Activated effector memory CD4-positive, alpha-beta T cell treated with anti-CD3 and anti-CD28 coated beads, Interleukin-2, amount 50 U/mL, for 16 hours (primary cell): Measurements from ENCODE around the gene R3HDM2.
"Not testable (repeated sequence)": the region's sequence is repeated elsewhere in the genome, so short reads cannot be mapped to it uniquely, and the experiment has no call there.

Experiments used
- DNase-seq: peaks from one replicate; pipeline ENCODE4 v3.0.0-alpha.2; 2020

Gene R3HDM2

DNA sequence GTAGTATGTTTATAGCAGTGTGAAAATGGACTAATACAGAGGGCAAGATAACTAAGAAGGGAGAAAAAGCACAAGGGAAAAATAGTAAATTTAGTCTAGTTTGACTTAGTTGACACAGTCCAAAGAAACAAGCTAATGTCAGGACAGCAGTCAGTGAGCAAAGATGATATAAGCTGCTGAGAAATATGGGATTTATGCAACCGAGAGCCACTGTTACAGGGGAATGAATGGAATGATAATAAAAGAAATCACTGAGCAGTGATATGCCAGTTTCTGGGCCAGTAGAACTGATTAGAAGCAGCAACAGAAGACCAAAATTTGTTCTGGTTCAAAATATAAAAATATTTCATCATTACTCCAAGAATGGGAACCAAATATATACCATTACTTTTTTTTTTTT lies 60.1 kb downstream of the R3HDM2 start:
- no peak for DNase-seq

DNA sequence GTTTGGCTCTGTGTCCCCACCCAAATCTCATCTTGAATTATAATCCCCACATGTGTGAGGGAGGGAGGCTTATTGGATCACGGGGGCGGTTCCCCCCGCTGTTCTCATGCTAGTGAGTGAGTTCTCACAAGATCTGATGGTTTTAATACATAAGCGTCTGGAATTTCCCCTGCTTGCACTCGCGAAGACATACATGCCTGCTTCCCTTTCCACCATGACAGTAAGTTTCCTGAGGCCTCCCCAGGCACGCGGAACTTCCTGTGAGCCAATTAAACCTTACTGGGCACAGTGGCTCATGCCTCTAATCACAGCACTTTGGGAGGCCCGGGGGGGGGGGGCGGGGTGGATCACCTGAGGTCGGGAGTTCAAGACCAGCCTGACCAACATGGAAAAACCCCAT lies 60.8 kb downstream of the R3HDM2 start:
- no peak for DNase-seq

- no peak for DNase-seq
Observed at GRCh38 chr12:57369202-57369601, 61.6 kb downstream of the R3HDM2 start.

DNA sequence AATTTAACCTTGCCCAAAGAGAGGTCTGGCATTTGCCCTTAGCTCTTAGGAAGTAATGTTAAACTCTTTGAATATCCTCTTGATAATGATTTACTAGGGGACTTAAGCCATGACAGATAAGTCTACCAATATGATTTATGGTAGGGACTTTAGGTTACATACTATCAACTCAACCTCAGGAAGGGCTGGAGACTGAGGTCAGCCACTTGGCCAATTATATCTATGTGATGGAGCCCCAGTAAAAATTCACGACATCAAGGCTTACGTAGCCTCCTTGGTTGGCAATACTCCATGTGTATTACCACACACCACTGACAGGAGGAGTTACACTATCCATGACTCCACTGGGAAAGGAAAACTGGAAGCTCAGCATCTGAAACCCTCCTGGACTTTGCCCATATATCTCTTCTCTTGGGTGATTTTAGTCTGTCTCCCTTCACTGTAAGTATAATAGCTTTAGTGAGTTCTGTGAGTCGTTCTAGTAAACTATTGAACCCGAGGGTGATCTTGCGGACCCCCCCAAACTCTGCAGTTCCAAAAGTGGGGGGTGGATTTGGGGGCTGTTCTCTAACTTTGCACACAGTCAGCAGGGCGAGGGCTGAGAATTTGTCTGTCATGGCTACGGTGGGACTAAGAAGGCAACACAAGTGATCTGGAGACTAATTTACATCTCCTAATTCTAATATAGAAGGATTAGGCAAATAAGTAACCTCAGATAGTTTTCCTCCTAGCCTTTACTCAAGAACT lies 62.3 kb downstream of the R3HDM2 start:
- DNase-seq = no peak

GRCh38 chr12:57367121-57367520 lies 63.7 kb downstream of the R3HDM2 start:
- no peak for DNase-seq

- no peak for DNase-seq
Observed at GRCh38 chr12:57366315-57366714, 64.5 kb downstream of the R3HDM2 start.

DNA sequence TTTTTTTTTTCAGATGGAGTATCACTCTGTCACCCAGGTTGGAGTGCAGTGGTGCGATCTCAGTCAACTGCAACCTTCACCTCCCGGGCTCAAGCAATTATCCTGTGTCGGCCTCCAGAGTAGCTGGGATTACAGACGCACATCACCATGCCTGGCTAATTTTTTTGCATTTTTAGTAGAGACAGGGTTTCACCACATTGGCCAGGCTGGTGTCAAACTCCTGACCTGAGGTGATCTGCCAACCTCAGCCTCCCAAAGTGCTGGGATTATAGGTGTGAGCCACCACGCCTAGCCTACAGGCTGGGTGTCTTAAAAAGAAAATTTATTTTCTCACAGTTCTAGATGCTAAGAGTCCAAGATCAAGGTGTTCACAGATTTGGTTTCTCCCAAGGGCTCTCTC lies 66.7 kb downstream of the R3HDM2 start:
- not testable (repeated sequence) for DNase-seq

DNA sequence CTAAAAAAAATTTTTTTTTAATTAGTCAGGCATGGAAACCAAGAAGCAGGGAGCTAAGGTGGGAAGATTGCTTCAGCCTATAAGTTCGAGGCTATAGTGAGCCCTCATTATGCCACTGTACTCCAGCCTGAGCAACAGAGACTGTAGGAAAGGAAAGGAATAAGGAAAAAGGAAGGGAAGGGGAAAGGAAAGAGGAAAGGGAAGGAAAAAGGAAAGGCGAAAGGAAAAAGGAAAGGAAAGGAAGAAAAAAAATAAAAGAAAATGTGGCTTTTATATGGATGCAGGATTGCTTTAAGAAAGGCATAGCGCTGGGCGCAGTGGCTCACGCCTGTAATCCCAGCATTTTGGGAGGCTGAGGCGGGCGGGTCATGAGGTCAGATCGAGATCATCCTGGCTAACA lies 70.4 kb downstream of the R3HDM2 start:
- DNase-seq = no peak

- no peak for DNase-seq
Observed at GRCh38 chr12:57358646-57359045, 72.2 kb downstream of the R3HDM2 start.

- DNase-seq = no peak
Observed at GRCh38 chr12:57355734-57356133, 75.1 kb downstream of the R3HDM2 start.

DNA sequence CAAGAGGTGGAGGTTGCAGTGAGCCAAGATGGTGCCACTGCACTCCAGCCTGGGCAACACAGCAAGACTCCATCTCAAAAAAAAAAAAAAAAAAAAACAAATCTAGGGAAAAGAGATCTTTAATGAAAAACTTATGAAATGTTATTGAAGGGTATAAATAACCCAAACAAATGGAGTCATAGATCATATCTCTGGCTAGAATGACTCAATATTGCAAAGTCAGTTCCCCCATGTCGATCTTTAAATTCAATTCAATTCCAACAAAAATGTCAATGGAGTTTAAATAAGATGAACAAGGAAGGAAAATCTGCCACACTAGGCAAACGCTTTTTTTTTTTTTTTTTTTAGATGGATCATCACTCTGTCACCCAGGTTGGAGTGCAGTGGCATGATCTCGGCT lies 78.7 kb downstream of the R3HDM2 start:
- DNase-seq = no peak

GRCh38 chr12:57347284-57347683 lies 83.6 kb downstream of the R3HDM2 start:
- no peak for DNase-seq

DNA sequence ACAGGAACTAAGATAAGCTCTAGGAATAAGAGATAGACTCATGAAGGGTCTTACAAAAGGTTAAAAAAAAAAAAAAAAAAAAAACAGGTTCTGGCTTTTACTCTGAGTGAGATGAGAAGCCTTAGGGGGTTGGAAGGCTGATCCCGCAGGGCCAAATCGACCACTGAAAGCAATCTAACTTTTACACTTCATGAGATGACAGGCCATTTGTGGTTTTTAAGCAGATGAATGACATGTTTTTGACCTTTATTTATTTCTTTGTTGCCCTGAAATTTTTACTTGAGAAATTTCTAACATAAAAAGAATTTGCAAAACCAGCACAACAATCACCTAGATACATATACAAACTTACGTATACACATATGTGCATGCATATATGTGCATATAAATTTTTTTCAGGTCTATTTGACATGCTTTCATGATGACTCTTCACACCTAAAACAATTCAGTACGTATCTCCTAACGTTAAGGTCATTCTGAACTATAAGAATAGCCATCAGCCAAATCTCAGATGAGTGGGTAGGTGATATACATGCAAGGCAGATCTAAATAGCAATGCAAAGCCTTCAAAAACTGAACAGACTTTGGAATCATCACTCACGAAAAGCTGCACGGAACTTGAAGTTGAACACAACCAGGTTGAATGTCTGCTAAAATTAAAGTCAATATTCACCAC lies 87.0 kb downstream of the R3HDM2 start:
- no peak for DNase-seq

GRCh38 chr12:57342207-57342691 lies 88.6 kb downstream of the R3HDM2 start:
- DNase-seq = no peak

DNA sequence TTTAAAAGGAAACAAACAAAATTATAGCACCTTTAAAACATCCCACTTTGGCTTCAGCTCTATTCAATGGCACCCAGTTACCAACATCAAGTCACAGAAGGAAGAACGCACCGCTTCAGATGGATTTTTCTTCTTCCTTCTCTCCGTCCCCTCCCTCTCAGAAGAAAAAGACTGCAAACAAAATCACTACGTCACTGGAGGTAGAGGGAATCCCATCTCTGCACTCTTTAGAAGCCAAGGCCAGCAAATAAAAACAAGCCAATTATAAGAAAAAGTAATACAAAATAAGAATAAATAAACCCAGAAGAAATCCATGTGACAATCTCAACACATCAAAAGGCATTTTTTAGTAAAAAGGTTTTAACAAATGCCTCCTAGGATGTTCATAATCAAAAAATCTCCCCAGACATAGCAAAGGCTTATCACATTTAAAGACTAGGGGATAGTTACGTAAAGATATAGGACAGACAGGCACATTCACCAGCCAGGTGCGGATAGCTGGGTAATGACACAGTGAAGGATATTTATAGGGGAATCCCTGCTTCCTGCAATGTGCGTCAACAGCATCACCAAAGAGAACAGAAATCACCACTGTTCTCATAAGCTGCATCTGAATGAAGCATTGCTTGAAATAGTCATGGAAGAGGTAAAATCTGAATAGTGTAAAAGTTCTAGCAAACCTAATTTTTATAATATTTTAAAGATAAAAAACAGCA lies 89.4 kb downstream of the R3HDM2 start:
- no peak for DNase-seq

DNA sequence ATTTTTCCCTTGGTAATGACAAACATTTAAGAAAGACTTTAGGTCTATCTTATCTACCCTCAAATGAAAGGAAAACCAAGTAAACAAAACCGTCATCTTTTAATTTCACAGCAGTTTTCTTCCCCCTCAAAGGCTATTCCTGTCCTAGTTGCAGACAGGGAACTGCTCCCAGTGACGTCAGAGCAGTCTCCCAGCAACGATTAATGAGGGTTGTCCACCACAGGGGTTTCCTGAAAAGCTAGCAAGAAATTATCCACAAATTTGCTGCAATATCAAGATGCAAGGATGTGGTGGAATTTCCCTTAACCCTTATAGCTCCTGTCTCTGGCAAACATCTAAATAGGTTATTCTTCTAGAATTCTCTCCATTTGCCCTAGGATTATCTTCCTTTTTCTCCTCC lies 90.7 kb downstream of the R3HDM2 start:
- DNase-seq = no peak

DNA sequence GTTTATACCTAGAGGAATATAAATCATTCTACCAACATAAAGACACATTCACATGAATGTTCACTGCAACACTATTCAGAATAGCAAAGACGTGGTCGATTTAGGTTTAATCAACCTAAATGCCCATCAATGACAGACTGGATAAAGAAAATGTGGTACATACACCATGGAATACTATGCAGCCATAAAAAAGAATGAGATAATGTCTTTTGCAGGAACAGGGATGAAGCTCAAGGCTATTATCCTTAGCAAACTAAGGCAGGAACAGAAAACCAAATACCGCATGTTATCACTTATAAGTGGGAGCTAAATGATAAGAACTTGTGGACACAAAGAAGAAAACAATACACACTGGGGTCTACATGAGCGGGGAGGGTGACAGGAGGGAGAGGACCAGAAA lies 94.5 kb downstream of the R3HDM2 start:
- DNase-seq = not testable (repeated sequence)

DNA sequence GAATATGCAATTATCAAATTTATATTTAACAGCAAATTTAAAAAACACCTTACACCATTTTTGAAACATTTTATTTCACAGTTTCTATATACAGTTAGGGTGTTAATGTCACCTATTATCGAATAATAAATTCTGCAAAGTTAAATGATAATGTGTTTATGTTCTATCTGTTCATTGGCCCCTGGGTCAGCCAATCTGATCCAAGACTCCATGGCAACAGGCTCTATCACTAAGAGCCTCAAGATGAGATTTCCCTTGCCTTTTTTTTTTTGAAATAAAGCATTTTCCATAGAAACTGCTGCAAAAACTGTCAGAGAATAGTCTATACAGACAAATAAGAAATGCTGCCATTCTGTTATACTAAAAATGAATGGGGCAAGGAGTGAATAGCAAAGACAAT lies 96.6 kb downstream of the R3HDM2 start:
- DNase-seq = no peak

- DNase-seq = no peak
Observed at GRCh38 chr12:57332646-57333312, 98.1 kb downstream of the R3HDM2 start.

DNA sequence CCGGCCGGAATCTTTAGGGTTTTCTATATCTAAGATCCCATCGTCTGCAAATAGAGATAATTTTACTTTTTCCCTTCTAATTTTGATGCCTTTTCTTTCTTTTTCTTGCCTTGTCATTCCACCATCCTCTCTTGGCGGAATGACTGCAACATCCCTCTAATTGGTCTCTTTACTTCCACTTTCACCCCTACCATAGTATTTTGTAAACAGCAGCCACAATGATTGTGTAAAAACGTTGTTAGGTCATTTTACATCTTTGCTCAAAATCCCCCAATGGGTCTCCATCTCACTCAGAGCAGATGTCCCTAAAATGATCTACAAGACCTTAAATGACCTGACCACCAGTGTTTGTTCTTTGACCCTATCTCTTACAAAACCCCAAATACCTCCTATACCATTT lies 99.9 kb downstream of the R3HDM2 start:
- DNase-seq = no peak

GRCh38 chr12:57329219-57329618 lies 101.6 kb downstream of the R3HDM2 start:
- DNase-seq = no peak

DNA sequence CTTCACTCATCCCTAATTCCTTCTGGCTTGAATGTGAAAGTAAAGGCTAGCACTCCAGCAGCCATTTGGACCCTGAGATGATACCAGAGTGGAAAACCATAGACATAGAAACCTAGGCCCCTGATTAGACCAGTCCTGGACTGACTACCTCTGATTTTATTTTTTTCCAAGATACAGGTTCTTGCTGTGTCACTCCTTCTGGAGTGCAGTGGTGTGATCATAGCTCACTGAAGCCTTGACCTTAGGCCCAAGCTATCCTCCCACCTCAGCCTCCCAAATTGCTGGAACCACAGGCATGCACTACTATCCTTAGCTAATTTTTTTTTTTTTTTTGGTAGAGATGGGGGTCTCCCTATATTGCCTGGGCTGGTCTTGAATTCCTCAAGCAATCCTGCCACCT lies 105.4 kb downstream of the R3HDM2 start:
- no peak for DNase-seq

DNA sequence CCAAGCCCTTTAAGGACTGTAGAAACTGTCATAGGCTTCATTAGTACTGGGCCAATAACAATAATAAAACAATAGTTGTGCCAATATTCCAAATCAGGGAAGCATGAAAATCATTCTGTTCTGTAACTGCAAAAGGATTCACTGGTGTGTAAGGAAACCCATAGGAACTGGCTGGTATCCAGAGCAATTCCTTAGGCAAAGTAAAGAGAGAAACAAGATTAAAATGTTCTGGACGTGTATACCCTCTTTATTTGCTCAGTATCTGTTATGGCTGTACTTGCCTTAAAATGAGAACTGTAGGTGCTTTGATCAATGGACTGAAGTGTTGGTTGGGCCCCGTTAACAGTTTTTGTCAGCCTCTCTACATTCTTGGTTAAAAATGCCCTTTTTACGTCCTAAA lies 107.4 kb downstream of the R3HDM2 start:
- no peak for DNase-seq
